Kidney (tissue), 14 donors: ENCODE measurements around the gene DDX39B. TPM values are rescaled to one million over a fixed set of nuclear protein-coding genes. Genes with fewer than 3 reads are reported as not detected.

ENCODE experiments used
- DNase-seq, 5 donors: peaks; one replicate each; pipeline ENCODE4 v3.0.0-alpha.2; 2013 to 2020
- FAIRE-seq: peaks from 2 replicates; lab custom pipeline; 2012; peaks lifted over from hg19 to GRCh38; lab: Jason Lieb, UNC
- H3K27ac ChIP-seq, 2 donors: one replicate each; pipeline ENCODE4 v1.7.0; 2013; ENCODE audit warnings: low read depth in 2 of 2, low read length in 2 of 2, inconsistent platforms in 1 of 2
- H3K27me3 ChIP-seq: one replicate; pipeline ENCODE4 v1.7.1; 2013; ENCODE audit warnings: low read length, inconsistent platforms; ENCODE audit not compliant: control insufficient read depth, insufficient read depth
- H3K36me3 ChIP-seq, 3 donors: one replicate each; pipeline versions ENCODE4 v1.7.0 to v1.7.1; 2013; ENCODE audit warnings: low read length in 3 of 3, control low read depth in 1 of 3, inconsistent platforms in 1 of 3; ENCODE audit not compliant: insufficient read depth in 3 of 3, control insufficient read depth in 2 of 3
- H3K4me1 ChIP-seq, 3 donors: one replicate each; pipeline versions ENCODE4 v1.7.0 to v1.7.1; 2013; ENCODE audit warnings: low read length in 3 of 3, inconsistent platforms in 1 of 3, low read depth in 1 of 3; ENCODE audit not compliant: control insufficient read depth in 2 of 3, insufficient read depth in 2 of 3
- H3K4me3 ChIP-seq, 3 donors: one replicate each; pipeline versions ENCODE4 v1.7.0 to v1.8.1; 2013; ENCODE audit warnings: low read length in 3 of 3, control low read depth in 1 of 3, inconsistent platforms in 1 of 3
- H3K9ac ChIP-seq, 3 donors: one replicate each; pipeline versions ENCODE4 v1.7.0 to v1.7.1; 2013; ENCODE audit warnings: low read length in 3 of 3, control low read depth in 1 of 3, inconsistent platforms in 1 of 3
- H3K9me3 ChIP-seq, 3 donors: one replicate each; pipeline versions ENCODE4 v1.7.0 to v1.7.1; 2013; ENCODE audit warnings: low read length in 3 of 3, control low read depth in 1 of 3, inconsistent platforms in 1 of 3; ENCODE audit not compliant: control insufficient read depth in 2 of 3, insufficient read depth in 1 of 3
- CTCF ChIP-seq: IDR thresholded peaks from 3 replicates; pipeline ENCODE4 v1.5.1; 2012; ENCODE audit warnings: mild to moderate bottlenecking, moderate library complexity, borderline replicate concordance; ENCODE audit not compliant: insufficient read depth; ENCODE audit errors: extremely low read depth
- intact Hi-C: fragments of 100-400 bp; cut with DNase I; formaldehyde crosslinking; loops from one replicate; pipeline ENCODE4 v1.11.1; 2022
- polyA plus RNA-seq: library from polyadenylated mRNA; stranded (reverse); fragments of 350-450 nt; fragmentation: Illumina TruSeq; extraction: RNeasy Lipid Tissue Mini Kit (QIAGEN cat#74804); gene quantifications from one replicate; pipeline ENCODE4 v1.2.3, GENCODE V29; 2014; ENCODE audit warnings: low read depth, low replicate concordance; ENCODE audit not compliant: insufficient read depth
- total RNA-seq: library from RNA; stranded (reverse); fragmentation: NEBNext Ultra II Directional; extraction: Animal tissue kit (Norgen Biotek cat#: 25700); gene quantifications from one replicate; pipeline ENCODE4 v1.2.1, GENCODE V29; 2021
- donor health status: control.
- donor health status: control.
- donor health status: control.
- donor health status: control.
- donor health status: control.
- donor health status: DM: yes; HTN: yes; CAD: no.
- donor health status: Normal renal cell carcinoma (clear cell type).

DDX39B gene
- total and polyA plus RNA-seq, 2 donors from 2014 or later = 183 to 295 TPM

- Histone ChIP-seq H3K4me3 (no peak overlapping the region), H3K27me3 (no peaks in the 10 kb centered on the region), H3K9me3 (no peaks in the 10 kb centered on the region), H3K9ac (no peak overlapping the region), H3K36me3 (no peaks in the 10 kb centered on the region), H3K4me1 (peaks cover 0 to 7% (median 5%) of the 10 kb centered on the region in 3 donors), H3K27ac (no peak overlapping the region)
- no peak for TF ChIP-seq CTCF
- FAIRE-seq (no peak), DNase-seq (no peak)
- intact Hi-C loops = no loop called here
Observed at GRCh38 chr6:31576897-31577578, 35.2 kb upstream of the DDX39B start.

- no peaks in the 10 kb centered on the region for H3K9me3 ChIP-seq
- peaks cover 0 to 5% (median 2%) of the 10 kb centered on the region in 3 donors for H3K4me1 ChIP-seq
- no peak overlapping the region for H3K9ac ChIP-seq
- no peak for TF ChIP-seq CTCF
- intact Hi-C loops = no loop called here
- H3K4me3 ChIP-seq = peak overlapping the region in 2 of 3 donors; percentile 36 to 37
- DNase-seq (no peak), FAIRE-seq (no peak)
- no peaks in the 10 kb centered on the region for H3K27me3 ChIP-seq
- H3K36me3 ChIP-seq = no peaks in the 10 kb centered on the region
- no peak overlapping the region for H3K27ac ChIP-seq
Observed at GRCh38 chr6:31575952-31576685, 34.3 kb upstream of the DDX39B start.

- no peaks in the 10 kb centered on the region for H3K9me3 ChIP-seq
- intact Hi-C loops = no loop called here
- H3K36me3 ChIP-seq = no peaks in the 10 kb centered on the region
- no peak for TF ChIP-seq CTCF
- DNase-seq (no peak), FAIRE-seq (no peak)
- no peaks in the 10 kb centered on the region for H3K27me3 ChIP-seq
- H3K9ac ChIP-seq = no peak within 1 kb of the TSS
- H3K4me3 ChIP-seq = peak within 1 kb of the TSS in 2 of 3 donors; percentile 36 to 37
- H3K4me1 ChIP-seq = peaks cover 0 to 3% (median 0%) of the 10 kb centered on the region in 3 donors
- no peak within 1 kb of the TSS for H3K27ac ChIP-seq
Observed at GRCh38 chr6:31575335-31575901, 33.6 kb upstream of the DDX39B start, which contains the start of gene TNF. Gene TNF (plus strand): TSS chr6:31575565. CDS start chr6:31575742, 177 bp downstream.
